Natural killer cell (primary cell): ENCODE data around the gene RTN4. TPM values are rescaled to one million over a fixed set of nuclear protein-coding genes. Genes with fewer than 3 reads are reported as not detected.

Experiments
- ATAC-seq, 3 donors: fragments of 150-1000 bp in 2 of 3; fragments of 200-7000 bp in 1 of 3; cut with Tn5 transposase; 1 replicate in 1 of 3; 2 replicates in 2 of 3; pipeline ENCODE4 v1.10.0; 2021; ENCODE audit warnings: mild to moderate bottlenecking in 2 of 3, moderate library complexity in 2 of 3
- DNase-seq, 2 donors: peaks; one replicate each; pipeline versions ENCODE4 v3.0.0 to v3.0.0-alpha.2; 2013 to 2021; ENCODE audit warnings: mixed read lengths in 1 of 2
- H3K27ac ChIP-seq: one replicate; pipeline ENCODE4 v1.5.1; 2013; ENCODE audit warnings: mild to moderate bottlenecking, low read length
- H3K27me3 ChIP-seq: one replicate; pipeline ENCODE4 v1.6.1; 2013; ENCODE audit warnings: low read length; ENCODE audit not compliant: control insufficient read depth, insufficient read depth
- H3K36me3 ChIP-seq: one replicate; pipeline ENCODE4 v1.6.1; 2013; ENCODE audit warnings: low read length; ENCODE audit not compliant: control insufficient read depth, insufficient read depth
- H3K4me1 ChIP-seq: one replicate; pipeline ENCODE4 v1.6.1; 2013; ENCODE audit warnings: low read length; ENCODE audit not compliant: control insufficient read depth, insufficient read depth
- H3K4me3 ChIP-seq: one replicate; pipeline ENCODE4 v1.5.1; 2013; ENCODE audit warnings: low read length
- H3K9me3 ChIP-seq: one replicate; pipeline ENCODE4 v1.6.1; 2013; ENCODE audit warnings: low read length; ENCODE audit not compliant: control insufficient read depth, insufficient read depth
- H3K27ac Mint-ChIP-seq, 2 donors: one replicate each; pipeline ENCODE4 v1.8.0; 2022; ENCODE audit warnings: mild to moderate bottlenecking in 2 of 2, mixed read lengths in 2 of 2, moderate library complexity in 1 of 2
- H3K27me3 Mint-ChIP-seq, 2 donors: one replicate each; pipeline ENCODE4 v1.8.0; 2022; ENCODE audit warnings: low read depth in 2 of 2, mixed read lengths in 2 of 2
- H3K36me3 Mint-ChIP-seq: one replicate; pipeline ENCODE4 v1.8.0; 2022; ENCODE audit warnings: mixed read lengths
- H3K4me1 Mint-ChIP-seq, 2 donors: one replicate each; pipeline ENCODE4 v1.8.0; 2022; ENCODE audit warnings: mixed read lengths in 2 of 2
- H3K4me3 Mint-ChIP-seq: one replicate; pipeline ENCODE4 v1.8.0; 2022; ENCODE audit warnings: mild to moderate bottlenecking, moderate library complexity, mixed read lengths
- H3K9me3 Mint-ChIP-seq, 2 donors: one replicate each; pipeline ENCODE4 v1.8.0; 2022; ENCODE audit warnings: mixed read lengths in 2 of 2
- CTCF ChIP-seq: fragments of 200-600 bp; IDR thresholded peaks from one replicate; pipeline ENCODE4 v1.8.0; 2022; ENCODE audit warnings: antibody characterized with exemption
- WGBS: methylation state at CpG from one replicate; pipeline ENCODE4 v1.1.7; 2013; ENCODE audit warnings: missing lambda C conversion rate; ENCODE audit not compliant: insufficient coverage; 5-methylcytosine and 5-hydroxymethylcytosine counted together
- intact Hi-C: fragments of 100-400 bp; cut with micrococcal nuclease; formaldehyde crosslinking; loops from one replicate; pipeline ENCODE4 v1.14.2; 2022
- total RNA-seq, 4 donors: library from RNA; stranded (reverse); fragments of 120-200 nt in 1 of 4; gene quantifications; one replicate each; pipeline versions ENCODE4 v1.2.3 to v1.2.4, GENCODE V29; 2013 to 2022

Gene RTN4
- total RNA-seq, 3 donors from 2014 or later (not counting 1 experiment from before 2014, with no cell fraction given) = 100 to 117 (median 109) TPM

- TF ChIP-seq CTCF = no peak
These were observed 90.1 kb downstream of the RTN4 start for GRCh38 chr2:54960164-54960563.

DNA sequence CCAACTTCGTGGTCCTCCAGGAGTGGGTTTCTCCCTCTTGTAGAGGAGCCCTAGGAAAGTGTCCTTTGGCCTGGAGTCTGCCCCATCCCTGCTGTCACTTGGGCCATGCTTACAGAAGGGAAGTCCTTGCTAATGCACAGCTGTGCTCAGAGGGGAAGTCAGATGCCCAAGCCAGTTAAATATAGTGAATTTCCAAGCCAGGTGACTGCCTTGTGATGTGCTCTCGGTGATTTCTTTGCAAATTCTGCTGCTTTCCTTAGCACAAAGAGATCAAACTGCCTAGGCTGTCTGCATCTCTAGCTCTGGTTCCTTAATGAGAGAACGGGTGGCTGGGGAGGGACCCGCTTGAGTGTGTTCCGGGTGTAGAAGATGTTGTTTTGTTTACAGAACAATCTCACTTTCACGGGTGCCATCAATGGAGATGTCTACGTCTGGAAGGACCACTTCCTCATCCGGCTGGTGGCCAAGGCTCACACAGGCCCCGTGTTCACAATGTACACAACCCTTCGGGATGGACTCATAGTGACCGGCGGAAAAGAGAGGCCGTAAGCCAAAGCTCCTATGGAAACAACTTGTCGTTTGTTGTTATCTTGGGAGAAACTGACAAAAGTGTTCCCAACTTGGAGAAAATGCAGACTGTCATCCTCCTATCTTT, 91.4 kb downstream of the RTN4 start:
- peaks cover 24 to 30% of the 10 kb centered on the region in 2 donors for H3K4me1 Mint-ChIP-seq
- no peak for ATAC-seq

More at GRCh38 chr2:54960164-54960563, 90.1 kb downstream of the RTN4 start:
- H3K9me3 Mint-ChIP-seq = no peaks in the 10 kb centered on the region
- Histone ChIP-seq H3K27me3 (no peaks in the 10 kb centered on the region), H3K4me1 (peaks cover 11% of the 10 kb centered on the region), H3K36me3 (no peaks in the 10 kb centered on the region), H3K4me3 (no peak overlapping the region), H3K27ac (no peak overlapping the region), H3K9me3 (no peaks in the 10 kb centered on the region)
- no peaks in the 10 kb centered on the region for H3K27me3 Mint-ChIP-seq
- peaks cover 25 to 32% of the 10 kb centered on the region in 2 donors for H3K4me1 Mint-ChIP-seq
- no peak overlapping the region for H3K4me3 Mint-ChIP-seq
- H3K36me3 Mint-ChIP-seq = no peaks in the 10 kb centered on the region
- intact Hi-C loops = no loop called here
- no peak for ATAC-seq
- 90% methylated on average over 7 of the region's 7 CpGs for WGBS
- H3K27ac Mint-ChIP-seq = no peak overlapping the region
- DNase-seq = no peak

GRCh38 chr2:54957321-54957999, 92.8 kb downstream of the RTN4 start:
- Mint-ChIP-seq H3K4me3 (no peak overlapping the region), H3K9me3 (no peaks in the 10 kb centered on the region), H3K27ac (no peak overlapping the region), H3K27me3 (no peaks in the 10 kb centered on the region), H3K36me3 (no peaks in the 10 kb centered on the region), H3K4me1 (peaks cover 29 to 36% of the 10 kb centered on the region in 2 donors)
- Histone ChIP-seq H3K4me1 (peaks cover 8% of the 10 kb centered on the region), H3K27ac (no peak overlapping the region), H3K27me3 (no peaks in the 10 kb centered on the region), H3K36me3 (no peaks in the 10 kb centered on the region), H3K4me3 (no peak overlapping the region), H3K9me3 (no peaks in the 10 kb centered on the region)
- 95% methylated on average over 17 of the region's 18 CpGs for WGBS
- intact Hi-C loops = no loop called here
- no peak for ATAC-seq
- TF ChIP-seq CTCF = no peak
- DNase-seq = no peak

More for the DNA sequence above, 91.4 kb downstream of the RTN4 start:
- Mint-ChIP-seq H3K27ac (no peak overlapping the region), H3K36me3 (no peaks in the 10 kb centered on the region), H3K4me3 (no peak overlapping the region), H3K27me3 (no peaks in the 10 kb centered on the region), H3K9me3 (no peaks in the 10 kb centered on the region)
- no peak overlapping the region for H3K4me3 ChIP-seq
- H3K27me3 ChIP-seq = no peaks in the 10 kb centered on the region
- no peaks in the 10 kb centered on the region for H3K9me3 ChIP-seq
- 77% methylated on average over 14 of the region's 14 CpGs for WGBS
- intact Hi-C loops = no loop called here
- no peaks in the 10 kb centered on the region for H3K36me3 ChIP-seq
- no peak for DNase-seq
- H3K27ac ChIP-seq = no peak overlapping the region
- peaks cover 8% of the 10 kb centered on the region for H3K4me1 ChIP-seq
- no peak for TF ChIP-seq CTCF
